GM23338 (cell line): ENCODE results near the gene MFGE8. TPM values are rescaled to one million over a fixed set of nuclear protein-coding genes. Genes with fewer than 3 reads are reported as not detected.

Experiments used
- ATAC-seq: fragments of 200-7000 bp; cut with Tn5 transposase; 3 replicates; pipeline ENCODE4 v1.9.1; 2020
- DNase-seq: peaks from one replicate; pipeline ENCODE4 v3.0.0-alpha.2; 2015; ENCODE audit warnings: low spot score
- H2AFZ ChIP-seq: fragments of 200-600 bp; sonication (generic); 2 replicates; pipeline ENCODE4 v1.8.0; 2016; ENCODE audit warnings: antibody characterized with exemption, mild to moderate bottlenecking, moderate library complexity
- H3F3A ChIP-seq: fragments of 200-600 bp; sonication (generic); replicated peaks from 2 replicates; pipeline ENCODE4 v1.8.0; 2017; ENCODE audit warnings: antibody characterized with exemption, mixed run types, low read depth
- H3K27ac ChIP-seq: fragments of 200-600 bp; sonication (generic); 2 replicates; pipeline ENCODE4 v1.6.1; 2016; ENCODE audit warnings: low read depth
- H3K27me3 ChIP-seq: fragments of 200-600 bp; sonication (generic); 2 replicates; pipeline ENCODE4 v1.8.0; 2016; ENCODE audit warnings: mild to moderate bottlenecking, mixed run types, moderate library complexity; ENCODE audit not compliant: insufficient read depth
- H3K36me3 ChIP-seq: fragments of 200-600 bp; sonication (generic); 2 replicates; pipeline ENCODE4 v1.8.0; 2016; ENCODE audit warnings: mild to moderate bottlenecking; ENCODE audit not compliant: insufficient read depth
- H3K4me1 ChIP-seq: fragments of 200-600 bp; sonication (generic); 2 replicates; pipeline ENCODE4 v1.8.0; 2016; ENCODE audit warnings: mild to moderate bottlenecking, moderate library complexity; ENCODE audit not compliant: insufficient read depth
- H3K4me2 ChIP-seq: fragments of 200-600 bp; sonication (generic); 2 replicates; pipeline ENCODE4 v1.7.1; 2017; ENCODE audit warnings: mixed run types
- H3K4me3 ChIP-seq: fragments of 200-600 bp; sonication (generic); 2 replicates; pipeline ENCODE4 v1.6.1; 2016; ENCODE audit warnings: mixed run types
- H3K79me2 ChIP-seq: fragments of 200-600 bp; sonication (generic); replicated peaks from 2 replicates; pipeline ENCODE4 v1.8.0; 2017; ENCODE audit warnings: mild to moderate bottlenecking; ENCODE audit not compliant: insufficient read depth
- H3K9me2 ChIP-seq: fragments of 200-600 bp; sonication (generic); 2 replicates; pipeline ENCODE4 v1.8.0; 2017; ENCODE audit not compliant: insufficient read depth
- H4K20me1 ChIP-seq: fragments of 200-600 bp; sonication (generic); replicated peaks from 2 replicates; pipeline ENCODE4 v1.8.0; 2017; ENCODE audit warnings: mild to moderate bottlenecking; ENCODE audit not compliant: insufficient read depth
- H3K27ac Mint-ChIP-seq: 2 replicates; pipeline ENCODE4 v1.8.0; 2020; ENCODE audit warnings: inconsistent platforms, mild to moderate bottlenecking, moderate library complexity, mixed read lengths
- H3K27me3 Mint-ChIP-seq: 3 replicates; pipeline ENCODE4 v1.8.0; 2022; ENCODE audit warnings: low read depth, mild to moderate bottlenecking, moderate library complexity, mixed read lengths, inconsistent platforms; ENCODE audit not compliant: insufficient read depth, poor library complexity
- H3K36me3 Mint-ChIP-seq: 3 replicates; pipeline ENCODE4 v1.8.0; 2021; ENCODE audit warnings: low read depth, mild to moderate bottlenecking, inconsistent platforms, moderate library complexity, mixed read lengths
- H3K4me1 Mint-ChIP-seq: 3 replicates; pipeline ENCODE4 v1.8.0; 2020; ENCODE audit warnings: mild to moderate bottlenecking, inconsistent platforms, mixed read lengths
- H3K4me3 Mint-ChIP-seq: 3 replicates; pipeline ENCODE4 v1.8.0; 2021; ENCODE audit warnings: moderate library complexity, mild to moderate bottlenecking, inconsistent platforms, mixed read lengths
- H3K9me3 Mint-ChIP-seq: 3 replicates; pipeline ENCODE4 v1.8.0; 2020; ENCODE audit warnings: moderate library complexity, mild to moderate bottlenecking, inconsistent platforms, mixed read lengths
- CREB1 ChIP-seq: fragments of 250-450 bp; sonication (Bioruptor Pico); IDR thresholded peaks from 2 replicates; pipeline ENCODE4 v1.5.0; 2020; ENCODE audit warnings: low read depth, mild to moderate bottlenecking, moderate library complexity
- EZH2 ChIP-seq: fragments of 200-600 bp; sonication (generic); IDR thresholded peaks from one replicate; pipeline ENCODE4 v1.8.0; 2017; ENCODE audit warnings: antibody characterized with exemption, mild to moderate bottlenecking, low read depth; ENCODE audit not compliant: unreplicated experiment
- EZH2phosphoT487 ChIP-seq: fragments of 200-600 bp; sonication (generic); IDR thresholded peaks from one replicate; pipeline ENCODE4 v1.8.1; 2018; ENCODE audit warnings: antibody characterized with exemption; ENCODE audit not compliant: unreplicated experiment
- JUNB ChIP-seq: IDR thresholded peaks from one replicate; pipeline ENCODE4 v1.6.1; 2016; ENCODE audit warnings: antibody characterized with exemption; ENCODE audit not compliant: unreplicated experiment
- NANOG ChIP-seq: IDR thresholded peaks from 2 replicates; pipeline ENCODE4 v1.6.1; 2016; ENCODE audit warnings: antibody characterized with exemption, borderline replicate concordance
- POLR2AphosphoS5 ChIP-seq: IDR thresholded peaks from 2 replicates; pipeline ENCODE4 v1.6.1; 2016; ENCODE audit warnings: antibody characterized with exemption, low read depth
- REST ChIP-seq: IDR thresholded peaks from one replicate; pipeline ENCODE4 v1.6.1; 2018; ENCODE audit warnings: antibody characterized with exemption; ENCODE audit not compliant: unreplicated experiment
- STAT1 ChIP-seq: IDR thresholded peaks from one replicate; pipeline ENCODE4 v1.6.1; 2016; ENCODE audit warnings: antibody characterized with exemption; ENCODE audit not compliant: unreplicated experiment
- ZNF114 ChIP-seq: fragments of 250-450 bp; sonication (Bioruptor Pico); IDR thresholded peaks from 2 replicates; pipeline ENCODE4 v1.5.0; 2020; ENCODE audit warnings: mild to moderate bottlenecking, moderate library complexity
- ZNF331 ChIP-seq: fragments of 250-450 bp; sonication (Bioruptor Pico); IDR thresholded peaks from 2 replicates; pipeline ENCODE4 v1.5.0; 2020; ENCODE audit warnings: low read depth, mild to moderate bottlenecking, moderate library complexity
- polyA plus RNA-seq: library from polyadenylated mRNA; unstranded; fragments of >200 nt; fragmentation: Nextera tagmentation; extraction: Ambion mirVana; gene quantifications from 2 replicates; pipeline ENCODE4 v1.2.1, GENCODE V29; 2016
- total RNA-seq: library from RNA; depleted of rRNA; stranded (reverse); fragments of >200 nt; shearing (Covaris generic); gene quantifications from 2 replicates; pipeline ENCODE4 v1.2.3, GENCODE V29; 2014
- TF ChIP-seq, protein P1 (sequence below): IDR thresholded peaks from 2 replicates; pipeline ENCODE4 v1.6.1; 2016; ENCODE audit warnings: antibody characterized with exemption
- TF ChIP-seq, protein P2 (sequence below), 2 experiments: fragments of 200-600 bp in 1 of 2; sonication (generic) in 1 of 2; conservative IDR thresholded peaks; 2 replicates each; pipeline versions ENCODE4 v1.5.1 to v1.6.1; 2016 to 2017; ENCODE audit warnings: antibody characterized with exemption in 2 of 2, low read depth in 2 of 2, mild to moderate bottlenecking in 2 of 2, moderate library complexity in 1 of 2
- TF ChIP-seq, protein P3 (sequence below): fragments of 250-450 bp; sonication (Bioruptor Pico); IDR thresholded peaks from 2 replicates; pipeline ENCODE4 v1.5.0; 2020; ENCODE audit warnings: mild to moderate bottlenecking, moderate library complexity

Gene MFGE8
- total and polyA plus RNA-seq, 2 experiments from 2014 or later, result 279 to 671 TPM

DNA sequence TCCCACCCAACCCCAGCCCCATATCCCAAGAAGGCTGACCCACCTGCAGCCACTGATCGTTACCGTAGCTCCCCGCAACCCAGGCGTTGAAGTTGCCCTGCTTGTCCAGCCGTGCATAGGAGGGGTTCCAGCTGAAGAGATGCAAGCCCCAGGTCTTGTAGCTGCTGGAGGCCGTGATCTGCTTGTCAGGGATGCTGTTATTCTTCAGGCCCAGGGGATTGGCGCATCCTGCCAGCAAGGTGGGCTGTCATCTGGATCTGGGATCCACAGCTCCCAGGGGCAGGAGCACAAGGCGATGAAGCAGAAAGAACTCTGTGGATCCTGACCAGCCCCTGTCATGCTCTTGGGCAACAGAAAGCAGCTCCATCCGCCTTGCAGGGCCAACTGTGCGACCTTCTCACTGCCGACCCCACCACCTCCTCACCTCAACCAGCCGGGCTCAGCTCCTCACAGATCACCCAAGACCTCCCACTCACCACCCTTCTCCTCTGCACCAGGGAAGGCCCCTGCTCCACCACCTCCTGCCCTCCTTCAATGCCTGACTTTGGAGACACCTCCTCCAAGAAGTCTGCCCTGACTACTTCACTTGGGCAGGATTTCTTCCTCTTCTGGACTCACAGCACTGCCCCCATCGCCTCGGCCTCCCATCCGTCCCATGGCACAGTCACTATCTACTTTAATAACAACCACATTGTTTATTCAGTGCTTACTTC lies 11.5 kb downstream of the MFGE8 start:
- peaks cover 44% of the 10 kb centered on the region for H4K20me1 ChIP-seq
- H3K9me2 ChIP-seq, result no peaks in the 10 kb centered on the region
- H3K27ac ChIP-seq, result no peak overlapping the region
- H3K4me3 Mint-ChIP-seq, result no peak overlapping the region
- H3K27ac Mint-ChIP-seq, result peak overlapping the region; percentile 60; the same call in 1 of the 2 replicates
- H3K79me2 ChIP-seq, result peaks cover 21% of the 10 kb centered on the region
- H3K4me2 ChIP-seq, result no peak overlapping the region
- H3K27me3 ChIP-seq, result no peaks in the 10 kb centered on the region
- H3K36me3 ChIP-seq, result peaks cover 39% of the 10 kb centered on the region
- TF ChIP-seq, protein P1, sequence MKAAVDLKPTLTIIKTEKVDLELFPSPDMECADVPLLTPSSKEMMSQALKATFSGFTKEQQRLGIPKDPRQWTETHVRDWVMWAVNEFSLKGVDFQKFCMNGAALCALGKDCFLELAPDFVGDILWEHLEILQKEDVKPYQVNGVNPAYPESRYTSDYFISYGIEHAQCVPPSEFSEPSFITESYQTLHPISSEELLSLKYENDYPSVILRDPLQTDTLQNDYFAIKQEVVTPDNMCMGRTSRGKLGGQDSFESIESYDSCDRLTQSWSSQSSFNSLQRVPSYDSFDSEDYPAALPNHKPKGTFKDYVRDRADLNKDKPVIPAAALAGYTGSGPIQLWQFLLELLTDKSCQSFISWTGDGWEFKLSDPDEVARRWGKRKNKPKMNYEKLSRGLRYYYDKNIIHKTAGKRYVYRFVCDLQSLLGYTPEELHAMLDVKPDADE, result no peak
- no peak for TF ChIP-seq EZH2phosphoT487
- TF ChIP-seq EZH2, result no peak
- TF ChIP-seq REST, result no peak
- TF ChIP-seq POLR2AphosphoS5, result no peak
- TF ChIP-seq ZNF114, result no peak
- TF ChIP-seq CREB1, result no peak
- TF ChIP-seq NANOG, result no peak
- TF ChIP-seq ZNF331 (CRISPR knock-in tag), result no peak
- no peak for TF ChIP-seq STAT1
- TF ChIP-seq, protein P2, sequence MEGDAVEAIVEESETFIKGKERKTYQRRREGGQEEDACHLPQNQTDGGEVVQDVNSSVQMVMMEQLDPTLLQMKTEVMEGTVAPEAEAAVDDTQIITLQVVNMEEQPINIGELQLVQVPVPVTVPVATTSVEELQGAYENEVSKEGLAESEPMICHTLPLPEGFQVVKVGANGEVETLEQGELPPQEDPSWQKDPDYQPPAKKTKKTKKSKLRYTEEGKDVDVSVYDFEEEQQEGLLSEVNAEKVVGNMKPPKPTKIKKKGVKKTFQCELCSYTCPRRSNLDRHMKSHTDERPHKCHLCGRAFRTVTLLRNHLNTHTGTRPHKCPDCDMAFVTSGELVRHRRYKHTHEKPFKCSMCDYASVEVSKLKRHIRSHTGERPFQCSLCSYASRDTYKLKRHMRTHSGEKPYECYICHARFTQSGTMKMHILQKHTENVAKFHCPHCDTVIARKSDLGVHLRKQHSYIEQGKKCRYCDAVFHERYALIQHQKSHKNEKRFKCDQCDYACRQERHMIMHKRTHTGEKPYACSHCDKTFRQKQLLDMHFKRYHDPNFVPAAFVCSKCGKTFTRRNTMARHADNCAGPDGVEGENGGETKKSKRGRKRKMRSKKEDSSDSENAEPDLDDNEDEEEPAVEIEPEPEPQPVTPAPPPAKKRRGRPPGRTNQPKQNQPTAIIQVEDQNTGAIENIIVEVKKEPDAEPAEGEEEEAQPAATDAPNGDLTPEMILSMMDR (conservative IDR thresholded peaks at IDR 0.05; ENCODE audit: low read depth in 2 of 2), result no peak
- no peak for TF ChIP-seq JUNB
- TF ChIP-seq, protein P3, sequence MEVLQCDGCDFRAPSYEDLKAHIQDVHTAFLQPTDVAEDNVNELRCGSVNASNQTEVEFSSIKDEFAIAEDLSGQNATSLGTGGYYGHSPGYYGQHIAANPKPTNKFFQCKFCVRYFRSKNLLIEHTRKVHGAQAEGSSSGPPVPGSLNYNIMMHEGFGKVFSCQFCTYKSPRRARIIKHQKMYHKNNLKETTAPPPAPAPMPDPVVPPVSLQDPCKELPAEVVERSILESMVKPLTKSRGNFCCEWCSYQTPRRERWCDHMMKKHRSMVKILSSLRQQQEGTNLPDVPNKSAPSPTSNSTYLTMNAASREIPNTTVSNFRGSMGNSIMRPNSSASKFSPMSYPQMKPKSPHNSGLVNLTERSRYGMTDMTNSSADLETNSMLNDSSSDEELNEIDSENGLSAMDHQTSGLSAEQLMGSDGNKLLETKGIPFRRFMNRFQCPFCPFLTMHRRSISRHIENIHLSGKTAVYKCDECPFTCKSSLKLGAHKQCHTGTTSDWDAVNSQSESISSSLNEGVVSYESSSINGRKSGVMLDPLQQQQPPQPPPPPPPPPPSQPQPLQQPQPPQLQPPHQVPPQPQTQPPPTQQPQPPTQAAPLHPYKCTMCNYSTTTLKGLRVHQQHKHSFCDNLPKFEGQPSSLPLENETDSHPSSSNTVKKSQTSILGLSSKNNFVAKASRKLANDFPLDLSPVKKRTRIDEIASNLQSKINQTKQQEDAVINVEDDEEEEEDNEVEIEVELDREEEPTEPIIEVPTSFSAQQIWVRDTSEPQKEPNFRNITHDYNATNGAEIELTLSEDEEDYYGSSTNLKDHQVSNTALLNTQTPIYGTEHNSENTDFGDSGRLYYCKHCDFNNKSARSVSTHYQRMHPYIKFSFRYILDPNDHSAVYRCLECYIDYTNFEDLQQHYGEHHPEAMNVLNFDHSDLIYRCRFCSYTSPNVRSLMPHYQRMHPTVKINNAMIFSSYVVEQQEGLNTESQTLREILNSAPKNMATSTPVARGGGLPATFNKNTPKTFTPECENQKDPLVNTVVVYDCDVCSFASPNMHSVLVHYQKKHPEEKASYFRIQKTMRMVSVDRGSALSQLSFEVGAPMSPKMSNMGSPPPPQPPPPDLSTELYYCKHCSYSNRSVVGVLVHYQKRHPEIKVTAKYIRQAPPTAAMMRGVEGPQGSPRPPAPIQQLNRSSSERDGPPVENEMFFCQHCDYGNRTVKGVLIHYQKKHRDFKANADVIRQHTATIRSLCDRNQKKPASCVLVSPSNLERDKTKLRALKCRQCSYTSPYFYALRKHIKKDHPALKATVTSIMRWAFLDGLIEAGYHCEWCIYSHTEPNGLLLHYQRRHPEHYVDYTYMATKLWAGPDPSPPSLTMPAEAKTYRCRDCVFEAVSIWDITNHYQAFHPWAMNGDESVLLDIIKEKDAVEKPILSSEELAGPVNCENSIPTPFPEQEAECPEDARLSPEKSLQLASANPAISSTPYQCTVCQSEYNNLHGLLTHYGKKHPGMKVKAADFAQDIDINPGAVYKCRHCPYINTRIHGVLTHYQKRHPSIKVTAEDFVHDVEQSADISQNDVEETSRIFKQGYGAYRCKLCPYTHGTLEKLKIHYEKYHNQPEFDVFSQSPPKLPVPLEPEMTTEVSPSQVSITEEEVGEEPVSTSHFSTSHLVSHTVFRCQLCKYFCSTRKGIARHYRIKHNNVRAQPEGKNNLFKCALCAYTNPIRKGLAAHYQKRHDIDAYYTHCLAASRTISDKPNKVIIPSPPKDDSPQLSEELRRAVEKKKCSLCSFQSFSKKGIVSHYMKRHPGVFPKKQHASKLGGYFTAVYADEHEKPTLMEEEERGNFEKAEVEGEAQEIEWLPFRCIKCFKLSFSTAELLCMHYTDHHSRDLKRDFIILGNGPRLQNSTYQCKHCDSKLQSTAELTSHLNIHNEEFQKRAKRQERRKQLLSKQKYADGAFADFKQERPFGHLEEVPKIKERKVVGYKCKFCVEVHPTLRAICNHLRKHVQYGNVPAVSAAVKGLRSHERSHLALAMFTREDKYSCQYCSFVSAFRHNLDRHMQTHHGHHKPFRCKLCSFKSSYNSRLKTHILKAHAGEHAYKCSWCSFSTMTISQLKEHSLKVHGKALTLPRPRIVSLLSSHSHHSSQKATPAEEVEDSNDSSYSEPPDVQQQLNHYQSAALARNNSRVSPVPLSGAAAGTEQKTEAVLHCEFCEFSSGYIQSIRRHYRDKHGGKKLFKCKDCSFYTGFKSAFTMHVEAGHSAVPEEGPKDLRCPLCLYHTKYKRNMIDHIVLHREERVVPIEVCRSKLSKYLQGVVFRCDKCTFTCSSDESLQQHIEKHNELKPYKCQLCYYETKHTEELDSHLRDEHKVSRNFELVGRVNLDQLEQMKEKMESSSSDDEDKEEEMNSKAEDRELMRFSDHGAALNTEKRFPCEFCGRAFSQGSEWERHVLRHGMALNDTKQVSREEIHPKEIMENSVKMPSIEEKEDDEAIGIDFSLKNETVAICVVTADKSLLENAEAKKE (CRISPR knock-in tag), result no peak
- peaks cover 94% of the 10 kb centered on the region for H3K36me3 Mint-ChIP-seq
- no peak overlapping the region for H2AFZ ChIP-seq
- peaks cover 27% of the 10 kb centered on the region for H3K4me1 ChIP-seq
- H3K9me3 Mint-ChIP-seq, result no peaks in the 10 kb centered on the region; the same call in 1 of the 3 replicates
- no peak for DNase-seq
- H3F3A ChIP-seq, result peaks cover 51% of the 10 kb centered on the region
- ATAC-seq, result no peak
- no peak overlapping the region for H3K4me3 ChIP-seq
- peaks cover 73% of the 10 kb centered on the region for H3K4me1 Mint-ChIP-seq
- peaks cover 36% of the 10 kb centered on the region for H3K27me3 Mint-ChIP-seq
